PC-9 (cell line): Measurements from ENCODE around the gene CLPTM1. TPM values are rescaled to one million over a fixed set of nuclear protein-coding genes. Genes with fewer than 3 reads are reported as not detected.
"Not testable (repeated sequence)": the region's sequence is repeated elsewhere in the genome, so short reads cannot be mapped to it uniquely, and the experiment has no call there.

Source experiments
- BruUV-seq: library from RNA; stranded (reverse); fragments of 400-500 nt; replicated peaks from 2 replicates; lab custom pipeline; 2021; lab: Mats Ljungman, UMichigan
- CTCF ChIA-PET: fragments of 300-600 bp; sonication (Branson Sonifier 250); formaldehyde crosslinking; loops from one replicate; lab custom pipeline; 2022; ENCODE audit warnings: antibody characterized with exemption; lab: Charles Lee
- POLR2A ChIA-PET: fragments of 300-600 bp; sonication (Branson Sonifier 250); formaldehyde crosslinking; loops from one replicate; lab custom pipeline; 2022; ENCODE audit warnings: antibody characterized with exemption; ENCODE audit not compliant: unreplicated experiment; lab: Charles Lee
- DNase-seq, 2 experiments: peaks; one replicate each; pipeline versions ENCODE4 v3.0.0 to v3.0.0-alpha.2; 2015 to 2022; ENCODE audit warnings: mixed read lengths in 1 of 2
- H2AFZ ChIP-seq: fragments of 200-600 bp; sonication (generic); 2 replicates; pipeline ENCODE4 v1.8.1; 2017; ENCODE audit warnings: antibody characterized with exemption
- H3F3A ChIP-seq: fragments of 200-600 bp; sonication (generic); 2 replicates; pipeline ENCODE4 v1.8.1; 2017; ENCODE audit warnings: antibody characterized with exemption, mild to moderate bottlenecking, low read depth; ENCODE audit not compliant: insufficient read depth
- H3K27ac ChIP-seq: fragments of 200-600 bp; sonication (generic); 2 replicates; pipeline ENCODE4 v1.6.1; 2016; ENCODE audit warnings: mixed run types
- H3K27me3 ChIP-seq: fragments of 200-600 bp; sonication (generic); 2 replicates; pipeline ENCODE4 v1.6.1; 2016; ENCODE audit warnings: low read depth, mixed run types; ENCODE audit not compliant: insufficient read depth
- H3K36me3 ChIP-seq: fragments of 200-600 bp; sonication (generic); 2 replicates; pipeline ENCODE4 v1.6.1; 2016; ENCODE audit warnings: low read depth, mixed run types
- H3K4me1 ChIP-seq: fragments of 200-600 bp; sonication (generic); replicated peaks from 2 replicates; pipeline ENCODE4 v1.6.1; 2016; ENCODE audit warnings: mixed run types; ENCODE audit not compliant: insufficient read depth
- H3K4me2 ChIP-seq: fragments of 200-600 bp; sonication (generic); 2 replicates; pipeline ENCODE4 v1.6.1; 2017; ENCODE audit warnings: mixed run types
- H3K4me3 ChIP-seq: fragments of 200-600 bp; sonication (generic); 2 replicates; pipeline ENCODE4 v1.6.1; 2016; ENCODE audit warnings: mixed run types
- H3K79me2 ChIP-seq: fragments of 200-600 bp; sonication (generic); 2 replicates; pipeline ENCODE4 v1.6.1; 2017; ENCODE audit warnings: low read depth, mixed run types
- H3K9me2 ChIP-seq: fragments of 200-600 bp; sonication (generic); 2 replicates; pipeline ENCODE4 v1.8.1; 2017; ENCODE audit warnings: mild to moderate bottlenecking; ENCODE audit not compliant: insufficient read depth
- H3K9me3 ChIP-seq: fragments of 200-600 bp; sonication (generic); 2 replicates; pipeline ENCODE4 v1.8.1; 2016; ENCODE audit warnings: low read depth; ENCODE audit not compliant: insufficient read depth
- H4K20me1 ChIP-seq: fragments of 200-600 bp; sonication (generic); 2 replicates; pipeline ENCODE4 v1.8.1; 2017; ENCODE audit not compliant: insufficient read depth
- EZH2 ChIP-seq: fragments of 200-600 bp; sonication (generic); IDR thresholded peaks from 2 replicates; pipeline ENCODE4 v1.8.0; 2017; ENCODE audit warnings: antibody characterized with exemption, low read depth
- intact Hi-C: fragments of 100-400 bp; cut with micrococcal nuclease; formaldehyde crosslinking; loops from one replicate; pipeline ENCODE4 v1.10.0; 2022; ENCODE audit not compliant: unreplicated experiment
- total RNA-seq: library from RNA; stranded (reverse); gene quantifications from 2 replicates; pipeline ENCODE4 v1.2.3, GENCODE V29; 2021
- TF ChIP-seq, protein P1 (sequence below): fragments of 200-600 bp; sonication (generic); conservative IDR thresholded peaks from 2 replicates; pipeline ENCODE4 v1.6.1; 2017; ENCODE audit warnings: mixed run types, antibody characterized with exemption, mild to moderate bottlenecking, moderate library complexity

CLPTM1 gene
- total RNA-seq, 1 experiment from 2014 or later = 98.2 TPM

DNA sequence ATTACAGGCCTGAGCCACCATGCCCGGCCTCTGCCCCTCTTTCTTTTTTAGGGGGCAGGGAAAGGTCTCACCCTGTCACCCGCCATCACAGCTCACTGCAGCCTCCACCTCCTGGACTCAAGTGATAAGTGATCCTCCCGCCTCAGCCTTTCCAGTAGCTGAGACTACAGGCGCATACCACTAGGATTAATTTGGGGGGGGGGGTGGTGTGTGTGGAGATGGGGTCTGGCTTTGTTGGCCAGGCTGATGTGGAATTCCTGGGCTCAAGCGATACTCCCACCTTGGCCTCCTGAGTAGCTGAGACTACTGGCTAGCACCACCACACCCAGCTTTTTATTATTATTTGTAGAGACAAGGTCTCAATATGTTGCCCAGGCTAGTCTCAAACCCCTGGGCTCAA is 45.4 kb upstream of the CLPTM1 start:
- CTCF ChIA-PET = no interaction called here

DNA sequence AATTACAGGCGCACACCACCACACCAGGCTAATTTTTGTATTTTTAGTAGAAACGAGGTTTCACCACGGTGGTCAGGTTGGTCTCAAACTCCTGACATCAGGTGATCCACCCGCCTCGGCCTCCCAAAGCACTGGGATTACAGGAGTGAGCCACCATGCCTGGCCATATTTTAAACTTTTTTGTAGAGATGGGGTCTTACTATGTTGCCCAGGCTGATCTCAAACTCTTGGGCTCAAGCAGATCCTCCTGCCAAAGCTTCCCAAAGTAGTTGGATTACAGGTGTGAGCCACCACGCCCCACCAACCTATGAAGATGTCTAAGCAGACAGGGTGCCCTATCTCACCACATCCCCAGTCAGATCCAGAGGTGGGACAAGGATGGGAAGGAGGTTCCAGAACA is 43.3 kb upstream of the CLPTM1 start:
- peak in 1 of 2 experiments; percentile 0 for DNase-seq
- H3K4me3 ChIP-seq, H4K20me1 ChIP-seq, H3K79me2 ChIP-seq, POLR2A ChIA-PET, BruUV-seq, CTCF ChIA-PET, H3K27me3 ChIP-seq, H3K9me3 ChIP-seq, H3K27ac ChIP-seq, H3K4me2 ChIP-seq, H3K36me3 ChIP-seq, H2AFZ ChIP-seq, intact Hi-C loops, H3K9me2 ChIP-seq: not testable (repeated sequence)
- peaks cover 18% of the 10 kb centered on the region; the same call in 1 of the 2 replicates for H3F3A ChIP-seq
- H3K4me1 ChIP-seq = peaks cover 19% of the 10 kb centered on the region

More for the DNA sequence above, 45.4 kb upstream of the CLPTM1 start:
- Histone ChIP-seq H3K9me2 (no peaks in the 10 kb centered on the region), H3K27ac (no peak overlapping the region), H3K79me2 (no peaks in the 10 kb centered on the region), H3K4me1 (peaks cover 19% of the 10 kb centered on the region), H3K4me2 (no peak overlapping the region), H3F3A (peaks cover 26% of the 10 kb centered on the region; the same call in 1 of the 2 replicates), H2AFZ (no peak overlapping the region), H3K4me3 (no peak overlapping the region), H3K27me3 (no peaks in the 10 kb centered on the region), H3K9me3 (no peaks in the 10 kb centered on the region), H3K36me3 (no peaks in the 10 kb centered on the region), H4K20me1 (no peaks in the 10 kb centered on the region)
- intact Hi-C loops = loop anchor here (10.0 kb wide), 1 partner anchor 145 kb away; no protein-coding TSS in a partner anchor
- no TSS peak for BruUV-seq
- TF ChIP-seq, protein P1, sequence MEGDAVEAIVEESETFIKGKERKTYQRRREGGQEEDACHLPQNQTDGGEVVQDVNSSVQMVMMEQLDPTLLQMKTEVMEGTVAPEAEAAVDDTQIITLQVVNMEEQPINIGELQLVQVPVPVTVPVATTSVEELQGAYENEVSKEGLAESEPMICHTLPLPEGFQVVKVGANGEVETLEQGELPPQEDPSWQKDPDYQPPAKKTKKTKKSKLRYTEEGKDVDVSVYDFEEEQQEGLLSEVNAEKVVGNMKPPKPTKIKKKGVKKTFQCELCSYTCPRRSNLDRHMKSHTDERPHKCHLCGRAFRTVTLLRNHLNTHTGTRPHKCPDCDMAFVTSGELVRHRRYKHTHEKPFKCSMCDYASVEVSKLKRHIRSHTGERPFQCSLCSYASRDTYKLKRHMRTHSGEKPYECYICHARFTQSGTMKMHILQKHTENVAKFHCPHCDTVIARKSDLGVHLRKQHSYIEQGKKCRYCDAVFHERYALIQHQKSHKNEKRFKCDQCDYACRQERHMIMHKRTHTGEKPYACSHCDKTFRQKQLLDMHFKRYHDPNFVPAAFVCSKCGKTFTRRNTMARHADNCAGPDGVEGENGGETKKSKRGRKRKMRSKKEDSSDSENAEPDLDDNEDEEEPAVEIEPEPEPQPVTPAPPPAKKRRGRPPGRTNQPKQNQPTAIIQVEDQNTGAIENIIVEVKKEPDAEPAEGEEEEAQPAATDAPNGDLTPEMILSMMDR = no peak
- no peak for TF ChIP-seq EZH2
- POLR2A ChIA-PET = no interaction called here
- peak in 1 of 2 experiments; percentile 24 for DNase-seq

DNA sequence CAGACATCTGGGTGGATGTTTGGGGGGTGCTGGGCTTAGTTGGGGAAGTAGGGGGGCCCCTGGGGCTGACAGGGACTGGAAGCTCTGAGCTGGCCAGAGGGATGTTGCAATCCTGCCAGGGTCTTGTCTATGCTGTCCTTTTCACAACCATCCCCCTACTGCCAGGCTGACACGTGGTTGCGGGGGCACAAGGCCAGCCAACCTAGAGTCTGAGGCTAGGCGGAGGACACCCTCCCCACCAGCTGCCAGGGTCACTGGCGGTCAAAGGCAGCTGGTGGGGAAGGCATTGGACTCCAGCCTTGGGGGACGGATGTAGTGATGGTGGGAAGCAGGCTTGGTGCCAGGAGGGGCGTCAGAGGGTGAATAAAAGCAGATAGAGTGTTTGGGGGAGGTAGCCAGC is 42.3 kb upstream of the CLPTM1 start:
- intact Hi-C loops = no loop called here
- peak in 1 of 2 experiments; percentile 13 for DNase-seq
- Histone ChIP-seq H3K27ac (no peak overlapping the region), H3K9me3 (no peaks in the 10 kb centered on the region), H3K36me3 (no peaks in the 10 kb centered on the region), H3K79me2 (no peaks in the 10 kb centered on the region), H3F3A (peaks cover 13% of the 10 kb centered on the region; the same call in 1 of the 2 replicates), H3K9me2 (no peaks in the 10 kb centered on the region), H3K27me3 (no peaks in the 10 kb centered on the region), H4K20me1 (no peaks in the 10 kb centered on the region), H3K4me1 (peaks cover 19% of the 10 kb centered on the region), H3K4me2 (no peak overlapping the region), H2AFZ (no peak overlapping the region), H3K4me3 (no peak overlapping the region)
- POLR2A ChIA-PET = no interaction called here
- BruUV-seq = no TSS peak
- no peak for TF ChIP-seq EZH2
- TF ChIP-seq, protein P1 = no peak
- CTCF ChIA-PET = interaction anchor here (0.6 kb wide), 1 partner anchor 69 kb away, joined by 4 read pairs; no protein-coding TSS in a partner anchor

DNA sequence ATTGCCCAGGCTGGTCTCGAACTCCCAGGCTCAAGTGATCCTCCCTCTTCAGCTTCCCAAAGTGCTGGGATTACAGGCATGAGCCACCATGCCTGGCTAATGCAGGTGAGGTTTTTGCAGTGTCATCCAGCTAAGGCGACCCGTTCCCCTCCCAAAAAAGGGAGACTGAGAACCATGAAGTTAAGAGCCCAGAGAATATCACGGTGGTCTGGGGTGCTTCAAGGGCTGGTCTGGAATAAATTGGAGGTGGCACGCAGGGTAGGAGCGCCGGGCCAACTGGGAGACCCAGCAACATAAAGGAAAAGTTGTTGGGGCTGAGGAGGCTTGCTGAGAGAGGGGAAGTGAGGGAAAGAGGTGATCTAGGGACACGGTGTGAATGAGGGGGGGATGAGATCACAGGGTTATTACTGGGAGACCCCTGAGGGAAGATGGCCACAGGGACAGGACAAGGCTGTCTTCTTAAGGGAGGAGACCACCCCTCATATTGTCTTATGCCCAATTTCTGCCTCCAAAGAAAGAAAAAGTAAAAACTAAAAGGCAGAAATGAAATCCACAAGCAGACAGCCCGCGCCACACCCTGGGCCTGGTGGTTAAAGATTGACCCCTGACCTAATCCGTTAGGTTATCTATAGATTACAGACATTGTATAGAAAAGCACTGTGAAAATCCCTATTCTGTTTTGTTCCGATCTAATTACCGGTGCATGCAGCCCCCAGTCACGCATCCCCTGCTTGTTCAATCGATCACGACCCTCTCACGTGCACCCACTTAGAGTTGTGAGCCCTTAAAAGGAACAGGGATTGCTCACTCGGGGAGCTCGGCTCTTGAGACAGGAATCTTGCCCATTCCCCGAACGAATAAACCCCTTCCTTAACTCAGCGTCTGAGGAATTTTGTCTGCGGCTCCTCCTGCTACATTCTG is 41.4 kb upstream of the CLPTM1 start:
- Histone ChIP-seq H3K4me3 (peak overlapping the region; percentile 58; the same call in 1 of the 2 replicates), H3K4me2 (peak overlapping the region; percentile 85), H2AFZ (peak overlapping the region; percentile 95; the same call in 1 of the 2 replicates), H3K4me1 (peaks cover 19% of the 10 kb centered on the region), H3F3A (peaks cover 13% of the 10 kb centered on the region; the same call in 1 of the 2 replicates)
- peak in 1 of 2 experiments; percentile 30 for DNase-seq
- H3K79me2 ChIP-seq, H3K27ac ChIP-seq, H3K9me2 ChIP-seq, POLR2A ChIA-PET, BruUV-seq, intact Hi-C loops, H3K36me3 ChIP-seq, H4K20me1 ChIP-seq, H3K9me3 ChIP-seq, H3K27me3 ChIP-seq: not testable (repeated sequence)
- CTCF ChIA-PET = interaction anchor here (0.6 kb wide), 1 partner anchor 69 kb away, joined by 4 read pairs; no protein-coding TSS in a partner anchor

DNA sequence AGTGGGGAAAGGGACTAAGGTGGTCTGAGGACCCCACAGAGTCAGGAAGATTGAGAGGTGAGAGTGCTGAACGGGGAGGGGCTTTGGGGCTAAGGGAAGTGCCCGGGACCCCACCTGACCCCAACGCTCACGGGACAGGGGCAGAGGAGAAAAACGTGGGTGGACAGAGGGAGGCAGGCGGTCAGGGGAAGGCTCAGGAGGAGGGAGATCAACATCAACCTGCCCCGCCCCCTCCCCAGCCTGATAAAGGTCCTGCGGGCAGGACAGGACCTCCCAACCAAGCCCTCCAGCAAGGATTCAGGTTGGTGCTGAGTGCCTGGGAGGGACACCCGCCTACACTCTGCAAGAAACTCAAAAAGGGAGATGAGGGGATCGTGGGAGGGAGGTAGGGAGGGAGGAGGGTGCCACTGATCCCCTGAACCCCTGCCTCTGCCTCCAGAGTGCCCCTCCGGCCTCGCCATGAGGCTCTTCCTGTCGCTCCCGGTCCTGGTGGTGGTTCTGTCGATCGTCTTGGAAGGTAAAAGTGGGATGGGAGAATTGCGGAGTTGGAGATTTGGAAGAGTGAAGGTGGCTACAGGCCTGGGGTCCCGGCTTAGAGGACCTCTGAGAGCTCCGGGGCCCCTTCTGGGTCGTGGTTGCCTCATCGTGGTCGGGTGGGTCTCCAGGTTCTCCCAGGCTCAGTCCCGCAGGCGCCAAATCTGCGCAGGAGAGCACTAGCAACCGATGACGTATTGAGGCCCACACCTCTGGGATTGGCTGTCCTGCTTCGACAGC is 40.6 kb upstream of the CLPTM1 start, which contains the start of gene APOC1:
Gene APOC1 (plus strand): TSS at position 176 of the 774 bp plus-strand sequence. CDS start 284 bp downstream, at position 460.
- H3K36me3 ChIP-seq, intact Hi-C loops, H3K9me3 ChIP-seq, H3K79me2 ChIP-seq, H3K27me3 ChIP-seq, H4K20me1 ChIP-seq, H3K9me2 ChIP-seq: not testable (repeated sequence)
- peak within 1 kb of the TSS; percentile 85 for H3K4me2 ChIP-seq
- ChIA-PET POLR2A (interaction anchor here (0.7 kb wide), 1 partner anchor 261 kb away, joined by 3 read pairs; no protein-coding TSS in a partner anchor), CTCF (interaction anchor here (0.6 to 0.7 kb wide), 2 partner anchors 8 to 317 kb away, joined by 4 to 14 read pairs; no protein-coding TSS in a partner anchor)
- BruUV-seq = TSS peak; percentile 84
- peak within 1 kb of the TSS; percentile 95 for H2AFZ ChIP-seq
- 0 out of 2 replicates have a peak within 1 kb of the TSS, but pooled peaks have one; percentile 21 for H3K27ac ChIP-seq
- peaks cover 19% of the 10 kb centered on the region for H3K4me1 ChIP-seq
- peaks cover 13% of the 10 kb centered on the region; the same call in 1 of the 2 replicates for H3F3A ChIP-seq
- H3K4me3 ChIP-seq = peak within 1 kb of the TSS; percentile 58
- DNase-seq = peak; percentile 75 to 82
